AG04450 (cell line): ENCODE results near the gene TMEM250. TPM values are rescaled to one million over a fixed set of nuclear protein-coding genes. Genes with fewer than 3 reads are reported as not detected.

Experiments used
- CTCF ChIA-PET: fragments of 300-600, 350-600 bp; formaldehyde crosslinking; extraction: SDS; loops from one replicate; lab custom pipeline; 2022; ENCODE audit warnings: antibody characterized with exemption, inconsistent platforms; lab: Charles Lee
- POLR2A ChIA-PET: fragments of 350-600 bp; formaldehyde crosslinking; extraction: SDS; loops from one replicate; lab custom pipeline; 2021; ENCODE audit warnings: antibody characterized with exemption, inconsistent platforms; lab: Yijun Ruan, JAX
- DNase-seq: peaks from one replicate; pipeline ENCODE4 v3.0.0-alpha.2; 2011; ENCODE audit warnings: low read depth, low spot score
- H3K27ac ChIP-seq: one replicate; pipeline ENCODE4 v1.5.1; 2012; ENCODE audit warnings: low read depth, low read length, control low read depth
- H3K27me3 ChIP-seq: one replicate; pipeline ENCODE4 v1.6.0; 2012; ENCODE audit warnings: low read length; ENCODE audit not compliant: control insufficient read depth, insufficient read depth
- H3K4me3 ChIP-seq: 2 replicates; pipeline ENCODE4 v1.5.1; 2011; ENCODE audit warnings: mild to moderate bottlenecking, low read depth, low read length, control low read depth
- H3K9me3 ChIP-seq: 2 replicates; pipeline ENCODE4 v1.5.1; 2012; ENCODE audit warnings: low read length; ENCODE audit not compliant: control insufficient read depth, insufficient read depth
- polyA plus RNA-seq: library from polyadenylated mRNA; depleted of rRNA; stranded (reverse); fragments of >200 nt; gene quantifications from 2 replicates; pipeline ENCODE4 v1.2.3, GENCODE V29; 2011; rRNA removed
- TF ChIP-seq, protein P1 (sequence below): IDR thresholded peaks from 2 replicates; pipeline ENCODE4 v1.5.1; 2011; ENCODE audit warnings: low read depth, low read length, control low read depth, inconsistent platforms

Gene TMEM250
- polyA plus RNA-seq, 1 experiment, result 8.8 TPM

DNA sequence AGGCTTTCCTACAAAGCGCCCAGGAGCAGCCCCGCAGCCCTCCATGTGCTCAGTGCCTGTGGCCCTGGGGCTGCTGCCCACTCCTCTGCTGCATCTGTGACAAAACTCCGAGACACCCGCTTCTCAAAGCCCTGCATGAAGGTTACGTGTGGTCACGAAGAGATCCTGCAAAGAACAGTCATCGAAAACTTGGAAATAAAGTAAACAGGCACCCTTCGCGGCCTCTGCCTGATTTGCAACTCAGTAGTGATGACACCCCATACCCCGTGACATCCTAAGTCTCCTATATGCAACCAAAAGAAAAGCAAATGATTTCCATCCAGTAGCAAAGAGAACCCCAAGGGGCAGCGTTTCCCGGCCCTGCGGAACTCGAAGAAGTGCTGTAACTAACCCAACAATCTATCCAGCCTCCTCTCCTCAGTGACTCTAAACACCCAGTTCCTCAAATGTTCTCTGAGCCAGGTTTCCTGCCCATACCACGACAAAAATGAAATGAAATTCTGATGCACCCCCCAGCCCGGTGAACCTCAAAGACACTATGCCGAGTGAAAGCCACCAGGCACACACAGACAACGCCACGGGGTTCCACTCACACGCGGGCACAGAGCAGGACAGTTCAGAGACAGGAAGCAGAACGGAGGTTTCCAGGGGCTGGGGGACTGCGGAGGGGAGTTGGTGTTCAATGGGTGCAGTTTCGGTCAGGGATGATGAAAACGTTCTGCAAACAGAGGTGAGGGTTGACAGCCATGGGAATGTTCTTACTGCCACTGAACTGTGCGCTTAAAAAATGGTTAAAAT is 42.6 kb downstream of the TMEM250 start:
- TF ChIP-seq, protein P1, sequence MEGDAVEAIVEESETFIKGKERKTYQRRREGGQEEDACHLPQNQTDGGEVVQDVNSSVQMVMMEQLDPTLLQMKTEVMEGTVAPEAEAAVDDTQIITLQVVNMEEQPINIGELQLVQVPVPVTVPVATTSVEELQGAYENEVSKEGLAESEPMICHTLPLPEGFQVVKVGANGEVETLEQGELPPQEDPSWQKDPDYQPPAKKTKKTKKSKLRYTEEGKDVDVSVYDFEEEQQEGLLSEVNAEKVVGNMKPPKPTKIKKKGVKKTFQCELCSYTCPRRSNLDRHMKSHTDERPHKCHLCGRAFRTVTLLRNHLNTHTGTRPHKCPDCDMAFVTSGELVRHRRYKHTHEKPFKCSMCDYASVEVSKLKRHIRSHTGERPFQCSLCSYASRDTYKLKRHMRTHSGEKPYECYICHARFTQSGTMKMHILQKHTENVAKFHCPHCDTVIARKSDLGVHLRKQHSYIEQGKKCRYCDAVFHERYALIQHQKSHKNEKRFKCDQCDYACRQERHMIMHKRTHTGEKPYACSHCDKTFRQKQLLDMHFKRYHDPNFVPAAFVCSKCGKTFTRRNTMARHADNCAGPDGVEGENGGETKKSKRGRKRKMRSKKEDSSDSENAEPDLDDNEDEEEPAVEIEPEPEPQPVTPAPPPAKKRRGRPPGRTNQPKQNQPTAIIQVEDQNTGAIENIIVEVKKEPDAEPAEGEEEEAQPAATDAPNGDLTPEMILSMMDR, result no peak
- H3K27ac ChIP-seq, result no peak overlapping the region
- H3K9me3 ChIP-seq, result peaks cover 9% of the 10 kb centered on the region; the same call in 1 of the 2 replicates
- ChIA-PET POLR2A (no interaction called here), CTCF (no interaction called here)
- H3K27me3 ChIP-seq, result no peaks in the 10 kb centered on the region
- H3K4me3 ChIP-seq, result no peak overlapping the region
- DNase-seq, result no peak

DNA sequence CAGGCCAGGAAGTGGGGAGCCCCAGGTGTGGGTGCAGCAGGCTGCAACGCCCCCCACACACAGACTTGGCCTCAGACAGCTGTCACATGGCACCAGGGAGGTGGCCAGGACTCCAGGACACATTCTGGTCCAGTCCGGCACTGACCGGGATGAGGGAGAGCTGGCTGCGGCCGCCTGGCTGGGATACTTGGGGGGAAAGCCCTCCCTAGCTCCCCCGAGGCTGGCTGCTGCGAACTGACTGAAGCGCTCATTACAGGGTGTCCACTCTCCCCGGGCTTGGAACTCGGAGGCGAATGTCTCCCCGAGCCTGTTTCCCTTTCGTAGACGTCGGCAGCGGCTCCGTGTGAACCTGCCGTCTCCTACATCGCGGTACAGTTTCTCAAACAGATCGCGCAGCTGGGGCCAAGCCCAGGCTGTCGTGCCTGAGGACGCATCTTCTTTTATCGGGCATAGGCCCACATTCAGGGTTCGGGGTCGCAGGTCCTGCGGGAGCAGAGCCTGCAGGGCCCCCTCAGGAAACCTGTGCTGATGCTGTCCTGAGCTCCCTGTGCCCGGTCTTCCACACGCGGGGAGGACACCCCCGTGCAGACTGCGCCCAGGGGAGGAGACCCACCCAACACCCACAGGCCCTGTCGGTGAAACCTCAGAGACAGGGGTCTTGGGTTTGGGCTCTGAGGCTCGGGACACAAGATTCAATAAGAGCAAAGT is 43.4 kb downstream of the TMEM250 start:
- DNase-seq, result no peak
- ChIA-PET POLR2A (no interaction called here), CTCF (no interaction called here)
- Histone ChIP-seq H3K9me3 (peaks cover 5% of the 10 kb centered on the region; the same call in 1 of the 2 replicates), H3K4me3 (no peak overlapping the region), H3K27me3 (no peaks in the 10 kb centered on the region), H3K27ac (no peak overlapping the region)
- TF ChIP-seq, protein P1, result no peak

DNA sequence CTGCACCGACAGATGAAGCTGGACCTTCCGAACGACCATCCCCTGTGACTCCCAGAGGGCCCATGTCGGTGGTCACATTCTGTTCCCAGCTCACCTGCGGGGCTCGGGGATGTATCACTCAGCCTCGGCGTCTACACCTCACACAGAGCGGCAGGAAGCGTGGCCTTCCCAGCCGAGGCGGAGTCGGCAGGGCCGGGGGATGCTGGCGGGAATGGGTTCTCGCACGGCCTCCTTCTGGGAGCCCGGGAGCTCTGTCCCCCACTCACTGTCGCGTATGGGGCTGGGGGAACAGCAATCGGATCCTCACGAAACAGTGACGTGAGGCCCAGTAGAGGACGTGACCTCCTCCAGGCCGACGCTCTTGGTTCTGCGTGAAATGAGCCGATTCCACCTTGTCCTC is 44.0 kb downstream of the TMEM250 start:
- no peak for DNase-seq
- H3K27me3 ChIP-seq, result no peaks in the 10 kb centered on the region
- ChIA-PET POLR2A (no interaction called here), CTCF (interaction anchor here (0.6 kb wide), 1 partner anchor 47 kb away, joined by 6 read pairs; no protein-coding TSS in a partner anchor)
- H3K4me3 ChIP-seq, result no peak overlapping the region
- H3K9me3 ChIP-seq, result peaks cover 5% of the 10 kb centered on the region; the same call in 1 of the 2 replicates
- TF ChIP-seq, protein P1, result no peak
- H3K27ac ChIP-seq, result no peak overlapping the region

Other genes starting within 250 kb of the TMEM250 start
- 7.8 and 9.5 TPM in 2 replicates for gene CAMSAP1, start 211.3 kb downstream of the TMEM250 start, polyA plus RNA-seq
- 33.6 and 35.8 TPM in 2 replicates for gene UBAC1, start 157.5 kb downstream of the TMEM250 start, polyA plus RNA-seq
- gene NACC2, start 23.6 kb downstream of the TMEM250 start, polyA plus RNA-seq, result 11.7 and 12.2 TPM in 2 replicates
- gene LHX3, start 86.3 kb upstream of the TMEM250 start, polyA plus RNA-seq, result not detected in 2 replicates
- gene QSOX2, start 126.9 kb upstream of the TMEM250 start, polyA plus RNA-seq, result 12.8 and 14.7 TPM in 2 replicates
- gene CCDC187, start 185.2 kb upstream of the TMEM250 start, polyA plus RNA-seq, result not detected in 2 replicates
- 22.5 and 32.8 TPM in 2 replicates for gene GPSM1, start 208.7 kb upstream of the TMEM250 start, polyA plus RNA-seq
- 3.7 and 4.7 TPM in 2 replicates for gene DNLZ, start 244.9 kb upstream of the TMEM250 start, polyA plus RNA-seq